ENCODE results near the gene QRICH1. TPM values are rescaled to one million over a fixed set of nuclear protein-coding genes. Genes with fewer than 3 reads are reported as not detected.

QRICH1 gene
- total and polyA plus RNA-seq, 10 of the 15 experiments (the other 5 are each of a cell fraction or from before 2014, with no cell fraction given): 22.2 to 116 (median 81.4) TPM

DNA sequence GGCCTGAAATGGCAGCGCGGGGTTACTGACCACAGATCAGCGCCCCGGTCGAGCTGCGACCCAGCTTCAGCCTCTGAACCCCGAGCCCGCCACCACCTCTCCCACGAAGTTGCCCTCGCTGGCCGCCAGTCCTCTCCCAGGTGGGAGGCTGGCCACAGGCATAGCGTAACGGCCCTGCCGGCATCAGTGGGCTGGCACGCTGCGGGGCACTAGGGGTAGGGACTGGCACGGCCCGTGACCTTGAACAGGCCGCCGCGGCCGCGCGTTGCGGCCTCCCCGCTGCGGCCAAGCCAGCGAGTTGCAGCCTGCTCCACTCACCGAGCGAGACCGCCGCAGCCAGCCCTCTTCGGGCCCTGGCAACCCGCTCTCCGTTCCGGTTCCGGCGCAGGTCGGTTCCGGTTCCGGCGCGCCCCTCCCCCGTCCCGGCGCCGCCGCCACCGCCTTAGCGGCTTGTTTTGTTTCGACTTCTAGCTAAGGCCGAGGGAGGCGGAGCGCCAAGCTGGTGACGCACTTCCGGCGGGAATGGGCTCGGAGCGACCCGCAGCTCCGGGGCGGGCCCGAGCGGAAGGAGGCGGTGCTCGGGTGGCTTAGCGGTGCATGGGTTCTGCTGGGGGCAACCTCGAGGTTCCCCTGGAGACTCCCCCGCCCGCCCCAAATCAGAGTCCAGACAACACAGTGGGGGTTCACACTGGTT, 26.7 kb upstream of the QRICH1 start, which contains the start of gene USP19 (continued):
- TF ChIP-seq, protein P1, sequence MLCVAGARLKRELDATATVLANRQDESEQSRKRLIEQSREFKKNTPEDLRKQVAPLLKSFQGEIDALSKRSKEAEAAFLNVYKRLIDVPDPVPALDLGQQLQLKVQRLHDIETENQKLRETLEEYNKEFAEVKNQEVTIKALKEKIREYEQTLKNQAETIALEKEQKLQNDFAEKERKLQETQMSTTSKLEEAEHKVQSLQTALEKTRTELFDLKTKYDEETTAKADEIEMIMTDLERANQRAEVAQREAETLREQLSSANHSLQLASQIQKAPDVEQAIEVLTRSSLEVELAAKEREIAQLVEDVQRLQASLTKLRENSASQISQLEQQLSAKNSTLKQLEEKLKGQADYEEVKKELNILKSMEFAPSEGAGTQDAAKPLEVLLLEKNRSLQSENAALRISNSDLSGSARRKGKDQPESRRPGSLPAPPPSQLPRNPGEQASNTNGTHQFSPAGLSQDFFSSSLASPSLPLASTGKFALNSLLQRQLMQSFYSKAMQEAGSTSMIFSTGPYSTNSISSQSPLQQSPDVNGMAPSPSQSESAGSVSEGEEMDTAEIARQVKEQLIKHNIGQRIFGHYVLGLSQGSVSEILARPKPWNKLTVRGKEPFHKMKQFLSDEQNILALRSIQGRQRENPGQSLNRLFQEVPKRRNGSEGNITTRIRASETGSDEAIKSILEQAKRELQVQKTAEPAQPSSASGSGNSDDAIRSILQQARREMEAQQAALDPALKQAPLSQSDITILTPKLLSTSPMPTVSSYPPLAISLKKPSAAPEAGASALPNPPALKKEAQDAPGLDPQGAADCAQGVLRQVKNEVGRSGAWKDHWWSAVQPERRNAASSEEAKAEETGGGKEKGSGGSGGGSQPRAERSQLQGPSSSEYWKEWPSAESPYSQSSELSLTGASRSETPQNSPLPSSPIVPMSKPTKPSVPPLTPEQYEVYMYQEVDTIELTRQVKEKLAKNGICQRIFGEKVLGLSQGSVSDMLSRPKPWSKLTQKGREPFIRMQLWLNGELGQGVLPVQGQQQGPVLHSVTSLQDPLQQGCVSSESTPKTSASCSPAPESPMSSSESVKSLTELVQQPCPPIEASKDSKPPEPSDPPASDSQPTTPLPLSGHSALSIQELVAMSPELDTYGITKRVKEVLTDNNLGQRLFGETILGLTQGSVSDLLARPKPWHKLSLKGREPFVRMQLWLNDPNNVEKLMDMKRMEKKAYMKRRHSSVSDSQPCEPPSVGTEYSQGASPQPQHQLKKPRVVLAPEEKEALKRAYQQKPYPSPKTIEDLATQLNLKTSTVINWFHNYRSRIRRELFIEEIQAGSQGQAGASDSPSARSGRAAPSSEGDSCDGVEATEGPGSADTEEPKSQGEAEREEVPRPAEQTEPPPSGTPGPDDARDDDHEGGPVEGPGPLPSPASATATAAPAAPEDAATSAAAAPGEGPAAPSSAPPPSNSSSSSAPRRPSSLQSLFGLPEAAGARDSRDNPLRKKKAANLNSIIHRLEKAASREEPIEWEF (IDR thresholded peaks at IDR 0.05; ENCODE audit: insufficient replicate concordance, low read depth, low read length): no peak
- TF ChIP-seq ZNF207 (IDR thresholded peaks at IDR 0.05; ENCODE audit: borderline replicate concordance): peak; percentile 77; the same call in 1 of the 2 replicates
- 0 out of 2 replicates have a peak, but pooled peaks have one; percentile 44 for TF ChIP-seq NBN (IDR thresholded peaks at IDR 0.05)
- no peak for TF ChIP-seq JUNB (IDR thresholded peaks at IDR 0.05)
- no peak for TF ChIP-seq MEF2A (IDR thresholded peaks at IDR 0.05; ENCODE audit: insufficient read depth, low read depth, low read length)

DNA sequence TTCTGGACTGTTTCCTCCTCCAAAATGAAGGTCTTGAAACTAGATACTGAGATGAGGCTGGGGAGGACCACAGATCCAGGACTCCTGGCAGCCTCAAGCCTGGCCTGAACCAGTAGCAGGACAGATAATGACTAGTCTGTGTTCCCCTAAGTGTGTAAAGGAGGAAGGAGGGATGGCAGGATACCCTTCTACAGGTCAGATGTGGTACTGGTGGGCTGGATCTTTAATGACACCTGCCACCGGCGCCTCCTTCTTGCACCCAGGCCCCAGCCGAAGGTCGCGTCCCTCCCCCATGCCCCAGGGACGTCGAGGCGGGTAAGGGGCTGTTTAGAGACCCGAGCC, 26.2 kb upstream of the QRICH1 start:
- 0% methylated on average over 9 of the region's 9 CpGs for WGBS (ENCODE audit: insufficient coverage, insufficient replicate concordance, low lambda C conversion rate, missing lambda C conversion rate)
- Histone ChIP-seq H3K27ac (ENCODE audit: control insufficient read depth, insufficient read depth) (peak overlapping the region; percentile 79), H4K20me1 (ENCODE audit: control insufficient read depth, insufficient read depth) (no peaks in the 10 kb centered on the region), H3K9ac (ENCODE audit: control insufficient read depth, insufficient read depth, low read length) (peak overlapping the region; percentile 85), H3K4me3 (peak overlapping the region; percentile 100), H3K27me3 (replicated peaks in 1 of 2; ENCODE audit: control insufficient read depth in 2 of 2, insufficient read depth in 2 of 2, low read length in 1 of 2) (no peaks in the 10 kb centered on the region), H3K4me1 (ENCODE audit: control insufficient read depth, insufficient read depth, low read length) (peaks cover 10% of the 10 kb centered on the region), H3K9me3 (replicated peaks; ENCODE audit: control insufficient read depth, insufficient read depth, low read length) (no peaks in the 10 kb centered on the region), H3K79me2 (ENCODE audit: control insufficient read depth, insufficient read depth, low read length) (peaks cover 15% of the 10 kb centered on the region), H3K4me2 (ENCODE audit: control insufficient read depth, insufficient read depth) (peak overlapping the region; percentile 99), H3K36me3 (ENCODE audit: control insufficient read depth in 2 of 2, insufficient read depth in 2 of 2, low read length in 1 of 2) (peaks cover 16 to 21% of the 10 kb centered on the region in 2 experiments; a peak in 3 of 4 replicates), H2AFZ (ENCODE audit: control insufficient read depth, low read depth, low read length) (no peak overlapping the region; the same call in 1 of the 2 replicates)
- FAIRE-seq (no peak), DNase-seq (ENCODE audit: low read depth, low spot score) (no peak), ATAC-seq (peak; percentile 50)
- ChIA-PET CTCF (interaction anchor here (0.6 to 2.3 kb wide), 5 partner anchors 13 to 347 kb away, joined by 3 to 12 read pairs (median 4); partner anchors contain the start of gene QRICH1), SMC1A (ENCODE audit: uncharacterized antibody, unreplicated experiment) (interaction anchor here (1.0 to 2.3 kb wide), 2 partner anchors 15 to 27 kb away, joined by 3 to 14 read pairs; partner anchors contain the start of gene QRICH1), RAD21 (ENCODE audit: unreplicated experiment) (interaction anchor here (1.2 kb wide), 1 partner anchor 27 kb away, joined by 16 read pairs; the partner anchor contains the start of gene QRICH1), POLR2A (interaction anchor here (0.5 to 2.6 kb wide), 7 partner anchors 14 to 131 kb away, joined by 3 to 15 read pairs (median 7); partner anchors contain the start of genes NDUFAF3, P4HTM and QRICH1)
- intact Hi-C loops (cut with micrococcal nuclease; ENCODE audit: unreplicated experiment) (no loop called here), in situ Hi-C loops (cut with MboI) (no loop called here)
- BruUV-seq (replicated peaks): no TSS peak
- TF ChIP-seq TCF7 (IDR thresholded peaks at IDR 0.05; ENCODE audit: borderline replicate concordance) (no peak), ZNF384 (IDR thresholded peaks at IDR 0.05; ENCODE audit: borderline replicate concordance, low read depth, low read length) (no peak), ASH2L (IDR thresholded peaks at IDR 0.05; ENCODE audit: borderline replicate concordance, low read depth) (no peak), MTA2 (IDR thresholded peaks at IDR 0.05; ENCODE audit: low read depth) (no peak), CBX3 (IDR thresholded peaks at IDR 0.05; ENCODE audit: borderline replicate concordance, low read depth) (no peak)
- TF ChIP-seq, protein P2, sequence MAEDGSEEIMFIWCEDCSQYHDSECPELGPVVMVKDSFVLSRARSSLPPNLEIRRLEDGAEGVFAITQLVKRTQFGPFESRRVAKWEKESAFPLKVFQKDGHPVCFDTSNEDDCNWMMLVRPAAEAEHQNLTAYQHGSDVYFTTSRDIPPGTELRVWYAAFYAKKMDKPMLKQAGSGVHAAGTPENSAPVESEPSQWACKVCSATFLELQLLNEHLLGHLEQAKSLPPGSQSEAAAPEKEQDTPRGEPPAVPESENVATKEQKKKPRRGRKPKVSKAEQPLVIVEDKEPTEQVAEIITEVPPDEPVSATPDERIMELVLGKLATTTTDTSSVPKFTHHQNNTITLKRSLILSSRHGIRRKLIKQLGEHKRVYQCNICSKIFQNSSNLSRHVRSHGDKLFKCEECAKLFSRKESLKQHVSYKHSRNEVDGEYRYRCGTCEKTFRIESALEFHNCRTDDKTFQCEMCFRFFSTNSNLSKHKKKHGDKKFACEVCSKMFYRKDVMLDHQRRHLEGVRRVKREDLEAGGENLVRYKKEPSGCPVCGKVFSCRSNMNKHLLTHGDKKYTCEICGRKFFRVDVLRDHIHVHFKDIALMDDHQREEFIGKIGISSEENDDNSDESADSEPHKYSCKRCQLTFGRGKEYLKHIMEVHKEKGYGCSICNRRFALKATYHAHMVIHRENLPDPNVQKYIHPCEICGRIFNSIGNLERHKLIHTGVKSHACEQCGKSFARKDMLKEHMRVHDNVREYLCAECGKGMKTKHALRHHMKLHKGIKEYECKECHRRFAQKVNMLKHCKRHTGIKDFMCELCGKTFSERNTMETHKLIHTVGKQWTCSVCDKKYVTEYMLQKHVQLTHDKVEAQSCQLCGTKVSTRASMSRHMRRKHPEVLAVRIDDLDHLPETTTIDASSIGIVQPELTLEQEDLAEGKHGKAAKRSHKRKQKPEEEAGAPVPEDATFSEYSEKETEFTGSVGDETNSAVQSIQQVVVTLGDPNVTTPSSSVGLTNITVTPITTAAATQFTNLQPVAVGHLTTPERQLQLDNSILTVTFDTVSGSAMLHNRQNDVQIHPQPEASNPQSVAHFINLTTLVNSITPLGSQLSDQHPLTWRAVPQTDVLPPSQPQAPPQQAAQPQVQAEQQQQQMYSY (CRISPR knock-in tag; IDR thresholded peaks at IDR 0.05): no peak
- TF ChIP-seq, protein P3, sequence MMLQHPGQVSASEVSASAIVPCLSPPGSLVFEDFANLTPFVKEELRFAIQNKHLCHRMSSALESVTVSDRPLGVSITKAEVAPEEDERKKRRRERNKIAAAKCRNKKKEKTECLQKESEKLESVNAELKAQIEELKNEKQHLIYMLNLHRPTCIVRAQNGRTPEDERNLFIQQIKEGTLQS (IDR thresholded peaks at IDR 0.05; ENCODE audit: borderline replicate concordance, extremely low read depth, low read depth, low read length): no peak
